SU-DHL-6 (cell line): ENCODE results near the gene MDP1.

Experiments
- EZH2phosphoT487 ChIP-seq: fragments of 200-600 bp; sonication (generic), shearing (Covaris generic); conservative IDR thresholded peaks from 2 replicates; pipeline ENCODE4 v1.6.1; 2018; ENCODE audit warnings: mild to moderate bottlenecking, antibody characterized with exemption, low read length, moderate library complexity, mixed read lengths
- TF ChIP-seq, protein P1 (sequence below): fragments of 200-600 bp; sonication (generic); IDR thresholded peaks from one replicate; pipeline ENCODE4 v1.5.1; 2017; ENCODE audit warnings: antibody characterized with exemption, mild to moderate bottlenecking, low read length, moderate library complexity; ENCODE audit not compliant: insufficient read depth, poor library complexity, severe bottlenecking

GRCh38 chr14:24243336-24243836, 27.5 kb upstream of the MDP1 start:
- TF ChIP-seq, protein P1, sequence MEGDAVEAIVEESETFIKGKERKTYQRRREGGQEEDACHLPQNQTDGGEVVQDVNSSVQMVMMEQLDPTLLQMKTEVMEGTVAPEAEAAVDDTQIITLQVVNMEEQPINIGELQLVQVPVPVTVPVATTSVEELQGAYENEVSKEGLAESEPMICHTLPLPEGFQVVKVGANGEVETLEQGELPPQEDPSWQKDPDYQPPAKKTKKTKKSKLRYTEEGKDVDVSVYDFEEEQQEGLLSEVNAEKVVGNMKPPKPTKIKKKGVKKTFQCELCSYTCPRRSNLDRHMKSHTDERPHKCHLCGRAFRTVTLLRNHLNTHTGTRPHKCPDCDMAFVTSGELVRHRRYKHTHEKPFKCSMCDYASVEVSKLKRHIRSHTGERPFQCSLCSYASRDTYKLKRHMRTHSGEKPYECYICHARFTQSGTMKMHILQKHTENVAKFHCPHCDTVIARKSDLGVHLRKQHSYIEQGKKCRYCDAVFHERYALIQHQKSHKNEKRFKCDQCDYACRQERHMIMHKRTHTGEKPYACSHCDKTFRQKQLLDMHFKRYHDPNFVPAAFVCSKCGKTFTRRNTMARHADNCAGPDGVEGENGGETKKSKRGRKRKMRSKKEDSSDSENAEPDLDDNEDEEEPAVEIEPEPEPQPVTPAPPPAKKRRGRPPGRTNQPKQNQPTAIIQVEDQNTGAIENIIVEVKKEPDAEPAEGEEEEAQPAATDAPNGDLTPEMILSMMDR, result no peak
- TF ChIP-seq EZH2phosphoT487, result no peak
